Activated T-helper 1 cell treated with anti-CD3 and anti-CD28 coated beads, Interleukin-12 subunit alpha, Interleukin-12 subunit beta, Interleukin-2, Interleukin-4 antibody, amounts not matched to agents 30 ng/mL and 10 ng/mL and 1 ng/mL, durations not matched to agents 14 hours and 24 hours and 36 hours (primary cell): Measurements from ENCODE around the gene ANO5. TPM values are rescaled to one million over a fixed set of nuclear protein-coding genes. Genes with fewer than 3 reads are reported as not detected.

ENCODE experiments used
- DNase-seq: peaks from one replicate; pipeline ENCODE4 v3.0.0; 2021; ENCODE audit warnings: low spot score
- H3K27ac Mint-ChIP-seq: one replicate; pipeline ENCODE4 v1.8.0; 2021; ENCODE audit warnings: mild to moderate bottlenecking, mixed read lengths
- H3K27me3 Mint-ChIP-seq: one replicate; pipeline ENCODE4 v1.8.0; 2022; ENCODE audit warnings: mild to moderate bottlenecking, moderate library complexity, mixed read lengths; ENCODE audit not compliant: insufficient read depth
- H3K36me3 Mint-ChIP-seq: one replicate; pipeline ENCODE4 v1.8.0; 2021; ENCODE audit warnings: low read depth, mixed read lengths
- H3K4me1 Mint-ChIP-seq: one replicate; pipeline ENCODE4 v1.8.0; 2021; ENCODE audit warnings: low read depth, mixed read lengths
- H3K4me3 Mint-ChIP-seq: one replicate; pipeline ENCODE4 v1.8.0; 2021; ENCODE audit warnings: mild to moderate bottlenecking, moderate library complexity, mixed read lengths
- H3K9me3 Mint-ChIP-seq: one replicate; pipeline ENCODE4 v1.8.0; 2021; ENCODE audit warnings: mixed read lengths
- intact Hi-C: fragments of 100-400 bp; cut with micrococcal nuclease; formaldehyde crosslinking; loops from one replicate; pipeline ENCODE4 v1.15.1; 2024
- total RNA-seq: library from RNA; stranded (reverse); gene quantifications from 2 replicates; pipeline ENCODE4 v1.2.3, GENCODE V29; 2022

Gene ANO5
- total RNA-seq: not detected in 2 replicates

- Mint-ChIP-seq H3K4me3 (peak within 1 kb of the TSS; percentile 54), H3K27ac (no peak within 1 kb of the TSS), H3K36me3 (no peaks in the 10 kb centered on the region), H3K27me3 (peaks cover 23% of the 10 kb centered on the region), H3K4me1 (no peaks in the 10 kb centered on the region), H3K9me3 (no peaks in the 10 kb centered on the region)
- no peak for DNase-seq
- intact Hi-C loops: no loop called here
Measured at GRCh38 chr11:22192642-22193347, at the start of gene ANO5. TSS of gene ANO5 (plus strand) at chr11:22193085. CDS start at chr11:22193493, 408 bp downstream.

DNA sequence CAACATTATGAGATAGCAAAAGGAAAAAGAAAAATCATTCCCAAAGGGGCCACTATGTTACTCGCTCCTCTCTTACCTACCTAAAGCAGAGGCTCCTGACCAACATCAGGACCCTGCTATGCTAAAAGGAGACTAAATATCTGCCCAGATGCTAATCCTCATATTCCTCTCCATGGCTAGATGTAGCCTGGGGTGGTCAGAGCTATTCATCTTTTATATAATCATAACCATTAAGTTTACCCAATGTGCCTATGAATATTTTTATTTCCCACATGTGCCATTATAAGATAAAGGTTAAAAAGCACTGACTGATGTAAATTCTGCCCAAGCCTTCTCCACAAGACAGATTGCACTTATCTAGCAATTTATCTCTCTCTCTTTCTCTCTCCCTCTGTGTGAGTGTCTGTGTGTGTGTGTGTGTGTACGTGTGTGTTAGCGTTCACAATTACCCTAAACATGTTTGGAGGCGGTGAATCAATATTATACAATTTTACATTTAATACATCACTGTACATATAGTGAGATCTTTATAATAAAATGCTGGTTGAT is 41.2 kb upstream of the ANO5 start:
- H3K9me3 Mint-ChIP-seq: no peaks in the 10 kb centered on the region
- no peaks in the 10 kb centered on the region for H3K4me1 Mint-ChIP-seq
- no peaks in the 10 kb centered on the region for H3K36me3 Mint-ChIP-seq
- no peak overlapping the region for H3K27ac Mint-ChIP-seq
- no peaks in the 10 kb centered on the region for H3K27me3 Mint-ChIP-seq
- no peak for DNase-seq
- no peak overlapping the region for H3K4me3 Mint-ChIP-seq
- intact Hi-C loops: no loop called here

- intact Hi-C loops: no loop called here
- DNase-seq: no peak
- Mint-ChIP-seq H3K36me3 (no peaks in the 10 kb centered on the region), H3K4me1 (no peaks in the 10 kb centered on the region), H3K9me3 (no peaks in the 10 kb centered on the region), H3K27ac (no peak overlapping the region), H3K27me3 (no peaks in the 10 kb centered on the region), H3K4me3 (no peak overlapping the region)
Measured at GRCh38 chr11:22157531-22157930, 35.4 kb upstream of the ANO5 start.

DNA sequence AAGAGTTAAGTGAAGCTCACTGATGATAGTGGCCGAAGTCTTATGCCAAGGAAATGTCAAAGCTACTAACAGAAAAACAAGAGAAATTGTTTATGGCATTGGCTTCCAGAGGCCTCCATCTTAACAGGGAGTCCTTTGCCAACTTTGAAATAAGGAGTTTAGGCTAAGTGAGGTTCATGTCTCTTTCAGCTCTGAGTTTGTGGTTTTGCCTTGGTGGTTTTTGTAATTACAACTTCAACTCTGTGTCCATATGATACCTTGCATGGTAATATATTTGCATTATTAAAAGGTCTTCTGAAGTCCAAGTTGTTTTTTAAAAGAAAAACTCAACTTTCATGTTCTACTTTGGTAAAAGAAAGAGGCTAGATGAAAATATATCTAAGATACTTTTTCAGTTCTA is 31.4 kb upstream of the ANO5 start:
- Mint-ChIP-seq H3K27me3 (no peaks in the 10 kb centered on the region), H3K27ac (no peak overlapping the region), H3K4me1 (no peaks in the 10 kb centered on the region), H3K36me3 (no peaks in the 10 kb centered on the region), H3K9me3 (no peaks in the 10 kb centered on the region), H3K4me3 (no peak overlapping the region)
- intact Hi-C loops: no loop called here
- DNase-seq: no peak

DNA sequence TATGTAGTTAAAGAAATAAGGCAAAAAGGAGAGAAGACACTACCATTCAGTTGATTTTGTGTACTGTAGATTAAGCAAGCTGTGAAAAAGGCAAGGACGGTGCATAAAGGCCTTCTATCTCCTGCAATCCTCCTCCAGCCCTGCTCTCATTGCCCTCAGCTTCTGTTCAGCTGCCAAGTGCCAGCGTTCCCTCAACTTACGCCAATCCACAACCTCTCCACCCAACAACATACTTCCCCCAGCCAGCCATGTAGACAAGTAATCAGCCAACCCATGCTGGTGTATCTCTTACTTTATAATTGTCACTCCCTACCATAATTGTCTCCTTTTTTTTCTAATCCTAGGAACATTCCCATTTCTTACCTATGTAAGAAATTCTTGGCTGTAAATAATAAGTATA is 30.1 kb upstream of the ANO5 start:
- Mint-ChIP-seq H3K4me3 (no peak overlapping the region), H3K4me1 (no peaks in the 10 kb centered on the region), H3K27ac (no peak overlapping the region), H3K9me3 (no peaks in the 10 kb centered on the region), H3K27me3 (no peaks in the 10 kb centered on the region), H3K36me3 (no peaks in the 10 kb centered on the region)
- DNase-seq: no peak
- intact Hi-C loops: no loop called here

DNA sequence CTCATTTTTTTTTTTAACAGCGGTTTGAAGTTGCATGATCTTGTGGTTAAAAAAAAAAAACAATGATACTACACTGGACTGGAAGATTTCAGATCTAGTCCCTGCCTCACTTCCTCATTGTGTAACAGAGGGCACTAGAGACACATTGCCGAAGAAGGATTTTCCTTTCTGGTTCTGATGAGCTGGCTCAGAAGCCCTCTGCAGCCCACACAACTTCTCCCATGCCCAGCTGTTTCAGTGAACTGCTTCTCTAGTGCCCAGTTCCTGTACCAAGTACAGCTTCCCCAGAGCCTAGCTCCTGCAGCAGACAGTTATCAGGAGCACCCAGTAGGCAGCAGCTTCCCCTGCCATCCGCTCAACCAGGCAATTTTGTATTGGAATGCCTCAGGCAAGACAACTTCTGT is 29.5 kb upstream of the ANO5 start:
- H3K4me1 Mint-ChIP-seq: no peaks in the 10 kb centered on the region
- no peaks in the 10 kb centered on the region for H3K9me3 Mint-ChIP-seq
- no peaks in the 10 kb centered on the region for H3K27me3 Mint-ChIP-seq
- no peak overlapping the region for H3K27ac Mint-ChIP-seq
- intact Hi-C loops: no loop called here
- H3K36me3 Mint-ChIP-seq: no peaks in the 10 kb centered on the region
- H3K4me3 Mint-ChIP-seq: no peak overlapping the region
- DNase-seq: no peak

GRCh38 chr11:22165087-22165486 is 27.8 kb upstream of the ANO5 start:
- intact Hi-C loops: no loop called here
- H3K9me3 Mint-ChIP-seq: no peaks in the 10 kb centered on the region
- no peaks in the 10 kb centered on the region for H3K4me1 Mint-ChIP-seq
- no peak overlapping the region for H3K27ac Mint-ChIP-seq
- no peak for DNase-seq
- H3K4me3 Mint-ChIP-seq: no peak overlapping the region
- no peaks in the 10 kb centered on the region for H3K36me3 Mint-ChIP-seq
- no peaks in the 10 kb centered on the region for H3K27me3 Mint-ChIP-seq

DNA sequence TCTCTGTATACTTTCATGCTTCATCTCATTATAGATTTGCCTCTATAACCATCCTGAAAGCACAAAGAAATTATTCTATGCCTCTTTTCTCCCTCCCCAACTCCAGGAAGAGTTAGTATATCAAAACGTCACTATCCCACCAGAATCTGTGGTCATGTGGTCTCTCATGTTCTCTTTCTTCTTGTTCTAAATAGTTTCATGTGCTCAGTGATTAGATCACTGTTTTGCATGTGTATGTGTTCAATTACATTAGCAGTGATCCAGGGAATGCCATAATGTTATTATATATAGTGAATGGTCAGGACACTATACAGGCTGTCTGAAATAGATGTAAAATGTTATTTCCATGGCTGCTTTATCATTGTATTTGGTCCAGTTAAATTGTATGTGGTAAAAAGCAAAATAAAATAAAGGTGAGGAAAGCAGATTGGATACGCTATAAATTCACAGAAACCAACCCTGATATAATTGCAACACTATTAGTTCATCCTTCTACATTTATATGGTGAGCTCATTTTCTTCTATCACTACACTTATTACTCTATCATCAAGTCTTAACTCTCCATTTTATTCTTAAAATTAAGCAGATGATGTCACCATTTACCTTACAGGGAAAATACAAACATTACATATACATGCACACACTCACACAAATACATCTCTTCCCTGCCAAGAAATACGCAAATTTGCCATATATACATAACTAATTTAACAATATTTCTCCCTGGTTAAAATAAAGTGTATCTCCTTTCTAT is 26.9 kb upstream of the ANO5 start:
- H3K27ac Mint-ChIP-seq: no peak overlapping the region
- H3K27me3 Mint-ChIP-seq: no peaks in the 10 kb centered on the region
- intact Hi-C loops: no loop called here

GRCh38 chr11:22169833-22170232 is 23.1 kb upstream of the ANO5 start:
- H3K36me3 Mint-ChIP-seq: no peaks in the 10 kb centered on the region
- H3K27me3 Mint-ChIP-seq: no peaks in the 10 kb centered on the region
- DNase-seq: no peak
- H3K4me1 Mint-ChIP-seq: no peaks in the 10 kb centered on the region
- H3K4me3 Mint-ChIP-seq: no peak overlapping the region
- H3K27ac Mint-ChIP-seq: no peak overlapping the region
- intact Hi-C loops: loop anchor here (5.0 kb wide), 1 partner anchor 132 kb away; no protein-coding TSS in a partner anchor
- H3K9me3 Mint-ChIP-seq: no peaks in the 10 kb centered on the region

More for the DNA sequence above, 26.9 kb upstream of the ANO5 start:
- H3K4me3 Mint-ChIP-seq: no peak overlapping the region
- no peaks in the 10 kb centered on the region for H3K4me1 Mint-ChIP-seq
- no peak for DNase-seq
- no peaks in the 10 kb centered on the region for H3K36me3 Mint-ChIP-seq
- no peaks in the 10 kb centered on the region for H3K9me3 Mint-ChIP-seq

DNA sequence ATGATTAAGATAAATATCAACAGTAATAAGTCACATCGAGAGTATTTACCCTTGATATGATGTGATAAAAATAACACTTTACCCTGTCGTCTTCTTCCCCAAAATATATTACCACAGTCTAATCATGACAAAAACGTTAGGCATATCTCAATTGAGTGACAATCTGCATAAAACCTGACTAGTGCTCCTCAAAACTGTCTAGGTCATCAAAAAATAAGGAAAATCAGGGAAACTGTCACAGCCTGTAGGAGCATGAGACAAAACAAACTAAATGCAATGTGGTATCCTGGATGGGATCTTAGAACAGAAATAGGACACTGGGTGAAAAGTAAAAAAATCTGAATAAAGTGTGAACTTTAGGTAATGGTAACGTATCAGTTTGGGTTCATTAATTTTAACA is 19.4 kb upstream of the ANO5 start:
- H3K27ac Mint-ChIP-seq: no peak overlapping the region
- no peaks in the 10 kb centered on the region for H3K36me3 Mint-ChIP-seq
- H3K4me3 Mint-ChIP-seq: no peak overlapping the region
- H3K9me3 Mint-ChIP-seq: no peaks in the 10 kb centered on the region
- no peak for DNase-seq
- no peaks in the 10 kb centered on the region for H3K27me3 Mint-ChIP-seq
- intact Hi-C loops: loop anchor here (5.0 kb wide), 1 partner anchor 129 kb away; no protein-coding TSS in a partner anchor
- no peaks in the 10 kb centered on the region for H3K4me1 Mint-ChIP-seq

GRCh38 chr11:22177186-22177585 is 15.7 kb upstream of the ANO5 start:
- H3K27ac Mint-ChIP-seq: no peak overlapping the region
- DNase-seq: no peak
- H3K4me1 Mint-ChIP-seq: no peaks in the 10 kb centered on the region
- no peaks in the 10 kb centered on the region for H3K36me3 Mint-ChIP-seq
- no peaks in the 10 kb centered on the region for H3K9me3 Mint-ChIP-seq
- no peaks in the 10 kb centered on the region for H3K27me3 Mint-ChIP-seq
- intact Hi-C loops: no loop called here
- no peak overlapping the region for H3K4me3 Mint-ChIP-seq

DNA sequence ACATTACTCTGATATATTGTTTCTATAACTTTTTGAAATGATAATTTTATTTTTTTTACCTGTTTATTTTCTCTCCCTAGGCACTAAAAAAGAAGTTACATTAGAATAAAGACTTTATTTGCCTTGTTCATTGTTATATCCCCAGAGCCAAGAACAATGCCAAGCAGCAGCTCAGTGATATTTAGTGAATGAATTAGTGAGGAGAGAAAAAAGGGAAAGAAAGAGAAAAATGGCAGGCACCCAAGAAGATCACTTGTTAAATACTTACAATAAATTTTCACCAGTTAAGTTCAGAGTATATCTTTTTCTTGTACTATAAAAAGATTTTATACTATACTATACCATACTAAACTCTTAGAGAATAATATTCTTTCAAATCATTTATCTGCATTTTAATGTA is 13.3 kb upstream of the ANO5 start:
- H3K36me3 Mint-ChIP-seq: no peaks in the 10 kb centered on the region
- H3K27me3 Mint-ChIP-seq: no peaks in the 10 kb centered on the region
- intact Hi-C loops: no loop called here
- no peaks in the 10 kb centered on the region for H3K4me1 Mint-ChIP-seq
- no peak overlapping the region for H3K4me3 Mint-ChIP-seq
- H3K9me3 Mint-ChIP-seq: no peaks in the 10 kb centered on the region
- no peak for DNase-seq
- no peak overlapping the region for H3K27ac Mint-ChIP-seq

DNA sequence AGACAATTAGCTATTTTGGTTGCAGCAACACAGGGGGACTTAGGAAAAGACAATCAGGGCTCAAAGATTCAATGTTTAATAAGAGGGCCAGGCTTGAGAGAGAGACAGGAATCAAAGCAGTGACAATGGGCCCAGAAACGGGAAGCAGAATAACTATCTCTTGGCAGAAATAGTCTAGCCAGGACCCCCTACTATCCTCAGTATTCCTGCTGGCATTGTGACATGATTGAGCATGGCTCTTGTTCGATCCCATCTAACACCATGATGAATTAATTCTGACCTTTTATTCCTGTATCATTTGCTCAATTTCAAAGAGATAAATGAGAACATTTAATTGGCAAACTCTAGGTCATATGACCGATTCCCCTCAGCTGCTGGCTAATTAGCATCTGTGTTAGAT is 12.8 kb upstream of the ANO5 start:
- no peak overlapping the region for H3K27ac Mint-ChIP-seq
- H3K4me1 Mint-ChIP-seq: no peaks in the 10 kb centered on the region
- H3K27me3 Mint-ChIP-seq: no peaks in the 10 kb centered on the region
- intact Hi-C loops: no loop called here
- DNase-seq: no peak
- no peak overlapping the region for H3K4me3 Mint-ChIP-seq
- no peaks in the 10 kb centered on the region for H3K9me3 Mint-ChIP-seq
- H3K36me3 Mint-ChIP-seq: no peaks in the 10 kb centered on the region
